Superior temporal gyrus (tissue), 1 donor: Measurements from ENCODE around the gene EDC4.
"Not testable (repeated sequence)": the region's sequence is repeated elsewhere in the genome, so short reads cannot be mapped to it uniquely, and the experiment has no call there.

Source experiments
- DNase-seq: peaks from one replicate; pipeline ENCODE4 v3.0.0-alpha.2; 2016; ENCODE audit errors: extremely low spot score

EDC4 gene

DNA sequence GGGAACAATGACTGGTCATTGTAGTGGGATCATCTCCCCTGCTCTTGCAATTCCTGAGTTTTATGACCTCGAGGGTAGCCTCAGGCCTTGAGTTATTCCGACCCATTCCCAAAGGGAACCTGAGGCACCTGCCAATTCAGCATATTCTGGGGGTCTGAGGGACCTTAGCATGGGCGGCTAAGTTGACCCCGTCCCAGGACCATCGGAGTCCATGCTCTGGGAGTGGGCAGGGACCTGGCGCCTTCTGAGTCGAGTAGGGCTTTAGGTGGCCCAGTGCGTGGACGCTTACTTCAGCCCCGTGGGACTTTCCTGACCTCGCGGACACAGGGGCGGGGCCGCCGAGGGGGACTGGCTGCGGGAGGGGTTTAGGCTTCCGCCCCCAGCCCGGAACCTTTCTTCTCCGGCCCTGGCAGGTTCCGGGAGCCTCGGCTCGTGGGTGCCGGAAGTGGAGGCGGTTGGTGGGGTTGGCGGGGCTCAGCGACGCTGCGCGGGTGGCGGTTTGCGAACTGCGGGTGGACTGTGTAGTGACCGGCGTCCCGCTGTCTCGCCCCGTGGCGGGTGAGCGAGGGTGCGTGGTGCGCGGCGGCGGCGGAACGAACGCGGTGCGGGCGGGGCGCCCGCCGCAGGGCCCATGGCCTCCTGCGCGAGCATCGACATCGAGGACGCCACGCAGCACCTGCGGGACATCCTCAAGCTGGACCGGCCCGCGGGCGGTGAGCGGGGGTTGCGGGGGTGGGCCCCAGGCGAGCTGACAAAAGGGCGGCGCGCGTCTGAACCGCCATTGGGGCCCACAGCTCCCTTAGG is at the start of gene EDC4:
Gene EDC4, plus strand, starts transcription at position 422 of the 804 bp plus-strand sequence. Its CDS starts 210 bp downstream, at position 632.
- peak; percentile 79 for DNase-seq

DNA sequence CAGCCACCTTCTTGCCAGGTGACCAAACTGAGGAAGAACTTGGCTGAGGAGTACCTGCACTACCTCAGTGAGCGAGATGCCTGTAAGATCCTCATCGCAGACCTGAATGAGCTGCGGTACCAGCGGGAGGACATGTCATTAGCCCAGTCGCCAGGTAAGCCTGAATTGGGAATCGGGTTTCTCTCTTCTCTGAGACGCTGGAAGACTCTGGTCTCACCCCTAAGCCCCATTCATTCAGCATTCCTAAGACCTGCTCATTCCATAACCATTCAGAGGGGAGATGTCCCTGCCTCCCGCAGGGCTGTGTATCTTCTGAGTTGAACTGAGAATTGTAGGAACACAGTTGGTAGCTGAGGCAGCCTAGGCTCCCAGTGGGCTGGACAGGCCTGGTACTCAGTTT is 47.7 kb upstream of the EDC4 start:
- no peak for DNase-seq

DNA sequence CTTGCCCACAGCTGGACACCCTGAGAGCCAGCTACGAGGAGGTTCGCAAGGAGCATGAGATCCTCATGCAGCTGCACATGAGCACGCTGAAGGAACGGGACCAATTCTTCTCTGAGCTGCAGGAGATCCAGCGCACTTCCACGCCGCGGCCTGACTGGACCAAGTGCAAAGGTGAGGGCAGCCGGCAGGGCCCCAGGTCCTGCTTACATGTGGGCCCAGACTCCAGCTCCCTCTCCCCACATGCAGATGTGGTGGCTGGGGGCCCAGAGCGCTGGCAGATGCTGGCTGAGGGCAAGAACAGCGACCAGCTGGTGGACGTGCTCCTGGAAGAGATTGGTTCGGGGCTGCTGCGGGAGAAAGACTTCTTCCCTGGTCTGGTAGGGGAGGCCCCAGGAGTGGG is 46.9 kb upstream of the EDC4 start:
- no peak for DNase-seq

DNA sequence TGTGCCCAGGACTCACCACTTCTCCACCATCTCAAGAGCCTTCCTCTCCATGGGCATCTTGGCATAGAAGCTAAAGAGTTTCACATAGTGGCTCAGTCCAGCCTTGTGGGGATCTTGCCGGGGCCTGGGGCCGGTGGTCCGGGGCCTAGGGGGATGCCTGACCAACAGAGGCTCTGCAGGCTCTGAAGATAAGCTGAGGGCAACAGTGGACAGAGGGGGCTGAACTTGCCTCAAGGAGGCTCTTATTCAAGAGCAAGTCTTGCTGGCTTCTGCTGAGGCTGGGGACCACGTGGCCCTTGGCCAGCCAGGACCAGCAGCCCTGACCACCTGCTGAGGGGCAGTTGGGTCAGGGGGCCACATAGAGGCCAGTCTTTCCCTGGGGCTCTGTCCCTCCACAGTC is 44.2 kb upstream of the EDC4 start:
- DNase-seq = no peak

DNA sequence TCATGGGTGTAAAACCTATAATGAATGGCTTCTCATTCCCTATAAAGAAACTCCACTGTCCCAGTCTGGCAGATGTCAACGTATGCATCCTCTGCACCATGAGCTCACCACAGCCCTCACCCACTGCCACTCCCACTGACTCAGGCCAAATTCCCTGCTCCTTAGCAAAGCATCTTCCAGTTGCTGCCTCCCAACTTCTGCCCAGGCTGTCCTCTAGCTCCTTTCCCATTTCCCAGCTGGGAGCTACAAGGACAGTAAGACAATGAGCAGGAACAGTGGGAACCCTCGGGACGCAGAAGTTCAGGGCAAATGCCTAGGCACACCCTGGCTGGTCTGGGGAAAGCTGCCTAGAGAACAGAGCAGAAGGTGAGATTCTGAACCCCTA is 39.8 kb upstream of the EDC4 start:
- no peak for DNase-seq

DNA sequence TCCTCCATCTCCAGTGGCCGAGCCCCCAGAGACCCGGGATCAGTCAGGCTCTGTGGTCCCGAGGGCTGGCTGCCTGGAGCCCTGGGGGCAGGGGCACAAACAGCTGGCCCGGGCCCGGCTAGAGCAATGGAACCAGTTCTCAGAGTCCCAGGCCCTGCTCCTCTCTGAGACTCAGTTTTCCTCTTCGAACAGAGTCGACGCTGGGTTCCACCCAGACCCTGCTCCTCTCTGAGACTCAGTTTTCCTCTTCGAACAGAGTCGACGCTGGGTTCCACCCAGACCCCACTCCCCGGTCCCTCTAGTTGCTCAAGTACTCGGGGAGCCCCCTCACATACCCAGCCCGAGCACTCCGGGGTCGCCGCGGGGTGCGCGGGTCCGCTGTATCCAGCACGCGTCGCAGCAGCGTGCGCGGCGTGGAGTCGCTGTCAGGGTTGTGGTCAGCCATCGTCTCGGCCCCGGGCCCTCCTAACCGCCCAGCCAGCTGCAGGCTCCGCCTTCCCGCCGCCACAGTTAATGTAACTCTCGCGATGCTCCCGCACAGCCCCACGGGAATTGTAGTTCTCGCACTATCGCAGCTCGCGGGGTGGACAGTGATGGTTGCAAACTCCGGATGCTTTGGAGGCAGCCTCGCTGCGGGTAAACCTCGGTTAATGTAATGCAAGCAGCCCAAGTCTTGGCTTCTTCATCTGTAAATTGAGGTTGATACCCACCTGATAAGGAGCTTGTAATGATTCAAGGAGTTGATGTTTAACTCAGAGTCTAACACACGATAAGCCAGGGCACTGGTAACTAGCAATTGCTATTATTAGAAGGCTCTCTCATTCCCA is 39.2 kb upstream of the EDC4 start:
- peak; percentile 96 for DNase-seq

- no peak for DNase-seq
Measured at GRCh38 chr16:67834242-67834614, 38.6 kb upstream of the EDC4 start.

DNA sequence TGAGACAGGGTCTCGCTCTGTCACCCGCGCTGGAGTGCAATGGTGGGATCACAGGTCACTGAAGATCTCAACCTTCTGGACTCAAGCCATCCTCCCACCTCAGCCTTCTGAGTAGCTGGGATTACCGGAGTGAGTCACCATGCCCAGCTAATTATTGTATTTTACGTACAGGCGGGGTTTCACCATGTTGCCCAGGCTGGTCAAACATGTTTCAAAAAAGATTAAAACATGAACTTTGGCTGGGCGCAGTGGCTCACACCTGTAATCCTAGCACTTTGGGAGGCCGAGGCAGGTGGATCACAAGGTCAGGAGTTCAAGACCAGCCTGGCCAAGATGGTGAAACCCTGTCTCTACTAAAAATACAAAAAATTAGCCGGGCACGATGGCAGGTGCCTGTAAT is 35.7 kb upstream of the EDC4 start:
- not testable (repeated sequence) for DNase-seq

DNA sequence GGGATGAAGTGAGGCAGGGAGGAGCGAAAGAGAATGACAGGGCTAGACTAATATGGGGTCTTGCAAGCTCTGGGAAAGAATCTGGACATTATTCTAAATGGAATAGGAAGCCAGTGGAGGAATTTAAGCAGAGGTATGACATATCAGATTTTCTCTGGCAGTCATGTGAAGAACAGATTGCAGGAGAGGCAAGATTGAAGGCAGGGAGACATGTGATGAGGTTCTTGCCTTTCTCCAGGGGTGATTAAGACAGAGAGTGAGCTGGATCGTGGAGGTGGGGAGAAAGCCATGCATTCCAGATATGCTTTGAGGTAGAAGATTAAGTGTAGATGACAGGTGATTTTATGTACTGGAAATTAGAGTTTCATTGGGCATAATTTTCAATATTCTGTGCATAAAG is 35.0 kb upstream of the EDC4 start:
- DNase-seq = no peak

DNA sequence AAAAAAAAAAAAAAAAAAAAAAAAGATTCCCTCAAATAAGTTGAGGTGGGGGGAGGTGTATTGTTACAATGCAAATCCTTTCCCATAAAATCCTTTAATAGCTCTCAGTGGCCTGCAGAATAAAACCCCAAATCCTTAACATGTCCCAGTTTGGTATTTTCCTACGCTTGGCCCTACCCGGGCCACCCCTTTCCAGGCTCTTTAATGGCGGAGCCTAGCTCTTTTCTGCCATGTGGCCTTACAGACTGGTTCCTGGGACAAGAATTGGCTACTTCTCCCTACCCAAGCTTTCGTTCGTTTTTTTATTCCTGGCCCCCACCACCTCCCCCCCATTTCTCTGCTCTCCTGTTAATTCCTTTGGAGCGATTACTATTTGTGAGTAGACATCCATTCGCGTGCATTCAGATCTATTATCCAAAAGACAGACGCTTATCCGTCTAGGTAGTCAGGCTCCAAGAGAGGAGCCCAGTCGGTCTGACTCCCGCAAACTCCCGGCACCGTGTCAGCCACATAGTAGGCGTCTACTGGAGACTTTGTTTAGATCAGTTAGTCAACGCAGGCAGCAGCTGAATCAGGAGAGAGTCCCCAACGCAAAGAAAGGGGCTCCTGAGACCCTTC is 31.5 kb upstream of the EDC4 start:
- no peak for DNase-seq

GRCh38 chr16:67841816-67842508 is 30.9 kb upstream of the EDC4 start, which contains the start of gene THAP11:
TSS of gene THAP11 (plus strand) at chr16:67842320. CDS start at chr16:67842555, 235 bp downstream.
- DNase-seq = peak; percentile 99

- peak; percentile 60 for DNase-seq
Measured at GRCh38 chr16:67842509-67843342, 30.1 kb upstream of the EDC4 start.

GRCh38 chr16:67843343-67843765 is 29.5 kb upstream of the EDC4 start:
- no peak for DNase-seq

- DNase-seq = no peak
Measured at GRCh38 chr16:67844497-67844896, 28.4 kb upstream of the EDC4 start.

- no peak for DNase-seq
Measured at GRCh38 chr16:67845291-67846062, 27.4 kb upstream of the EDC4 start.

GRCh38 chr16:67846063-67846319 is 26.9 kb upstream of the EDC4 start:
- no peak for DNase-seq

GRCh38 chr16:67846320-67847063 is 26.4 kb upstream of the EDC4 start, which contains the start of gene NUTF2:
TSS of gene NUTF2 (plus strand) at chr16:67846933. CDS start at chr16:67865131, 18,198 bp downstream.
- peak; percentile 96 for DNase-seq

- no peak for DNase-seq
Measured at GRCh38 chr16:67847064-67847861, 25.6 kb upstream of the EDC4 start, which contains the start of gene CENPT. TSS of gene CENPT (minus strand) at chr16:67847693. CDS start at chr16:67833859, 13,834 bp downstream.

DNA sequence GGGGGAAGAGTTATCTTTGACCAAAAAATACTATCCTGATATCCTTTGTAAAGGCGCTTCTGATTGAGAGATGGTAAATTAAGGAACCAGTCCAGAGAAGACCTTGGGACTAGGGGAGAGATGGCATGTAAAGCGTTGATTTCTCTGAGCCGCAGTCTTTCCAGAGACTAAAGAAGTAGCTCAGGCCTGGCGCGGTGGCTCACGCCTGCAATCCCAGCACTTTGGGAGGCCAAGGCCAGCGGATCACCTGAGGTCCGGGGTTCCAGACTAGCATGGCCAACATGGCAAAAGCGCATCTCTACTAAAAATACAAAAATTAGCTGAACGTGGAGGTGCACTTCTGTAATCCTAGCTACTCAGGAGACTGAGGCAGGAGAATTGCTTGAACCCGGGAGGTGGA is 24.7 kb upstream of the EDC4 start:
- no peak for DNase-seq
